GM19372 (cell line): Measurements from ENCODE around the gene CCDC120.

Experiments used
- ATAC-seq: cut with Tn5 transposase; IDR thresholded peaks from one replicate; pipeline ENCODE4 v1.9.1; 2021; ENCODE audit warnings: mild to moderate bottlenecking, low read depth, moderate library complexity; ENCODE audit not compliant: unreplicated experiment

The CCDC120 gene

GRCh38 chrX:49058794-49059193, at the start of gene CCDC120:
Gene CCDC120, plus strand, starts transcription at chrX:49058999. Its CDS starts 3,043 bp downstream, at chrX:49062042.
- no peak for ATAC-seq

GRCh38 chrX:49019050-49019449, 39.7 kb upstream of the CCDC120 start:
- ATAC-seq: no peak

DNA sequence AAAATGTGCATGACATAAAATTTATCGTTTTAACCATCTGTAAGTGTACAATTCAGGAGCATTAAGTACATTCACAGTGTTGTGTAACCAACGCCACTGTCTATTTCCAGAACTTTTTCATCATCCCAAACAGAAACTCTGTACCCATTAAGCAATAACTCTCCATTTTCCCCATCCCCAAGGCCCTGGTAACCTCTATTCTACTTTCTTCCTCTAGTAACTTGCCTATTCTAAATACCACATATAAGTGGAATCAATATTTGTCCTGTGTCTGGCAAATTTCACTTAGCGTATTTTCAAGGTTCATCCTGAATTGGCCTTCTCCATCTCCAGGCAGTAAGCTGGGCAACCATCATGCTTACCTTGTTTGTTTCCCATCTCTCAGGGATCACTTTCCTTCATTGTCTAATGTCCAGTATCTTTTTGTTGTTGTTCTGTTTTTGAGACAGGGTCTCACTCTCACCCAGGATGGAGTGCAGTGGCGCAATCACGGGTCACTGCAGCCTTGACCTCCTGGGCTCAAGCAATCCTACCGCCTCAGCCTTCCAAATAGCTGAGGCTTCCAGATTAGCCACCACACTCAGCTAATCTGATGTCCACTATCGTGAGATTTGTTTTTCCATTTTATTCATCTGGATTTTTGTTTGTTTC, 39.1 kb upstream of the CCDC120 start:
- no peak for ATAC-seq

- ATAC-seq: no peak
Measured at GRCh38 chrX:49029876-49030275, 28.9 kb upstream of the CCDC120 start.

- ATAC-seq: no peak
Measured at GRCh38 chrX:49030283-49030682, 28.5 kb upstream of the CCDC120 start.

DNA sequence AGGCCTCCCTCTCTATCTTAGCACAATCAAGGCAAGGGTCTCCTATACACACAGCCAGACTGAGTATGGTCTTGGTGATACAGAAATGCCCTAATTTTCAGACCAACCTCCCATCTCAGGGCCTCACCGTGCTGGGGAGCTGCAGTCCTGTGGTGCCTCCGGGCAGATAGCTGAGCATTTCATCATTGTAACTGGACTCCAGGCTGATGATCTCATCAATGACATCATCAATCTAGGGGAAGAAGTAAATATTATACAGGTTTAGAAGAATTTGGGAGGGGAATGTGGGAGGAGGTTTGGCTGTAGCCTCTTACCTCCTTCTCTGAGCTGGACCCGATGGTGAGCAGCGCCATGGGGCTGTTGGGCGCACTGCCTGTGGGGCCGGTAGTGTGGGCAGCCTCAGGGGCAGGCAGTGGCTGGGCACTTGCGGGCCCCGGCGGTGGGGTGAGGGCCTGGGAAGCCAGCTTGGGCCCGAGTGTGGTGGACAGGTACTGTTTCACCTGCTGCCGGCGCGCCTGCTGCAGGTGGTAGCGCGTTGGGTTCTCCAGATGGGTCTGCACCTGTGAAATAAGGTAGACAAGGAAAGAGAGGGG, 20.8 kb upstream of the CCDC120 start:
- no peak for ATAC-seq

DNA sequence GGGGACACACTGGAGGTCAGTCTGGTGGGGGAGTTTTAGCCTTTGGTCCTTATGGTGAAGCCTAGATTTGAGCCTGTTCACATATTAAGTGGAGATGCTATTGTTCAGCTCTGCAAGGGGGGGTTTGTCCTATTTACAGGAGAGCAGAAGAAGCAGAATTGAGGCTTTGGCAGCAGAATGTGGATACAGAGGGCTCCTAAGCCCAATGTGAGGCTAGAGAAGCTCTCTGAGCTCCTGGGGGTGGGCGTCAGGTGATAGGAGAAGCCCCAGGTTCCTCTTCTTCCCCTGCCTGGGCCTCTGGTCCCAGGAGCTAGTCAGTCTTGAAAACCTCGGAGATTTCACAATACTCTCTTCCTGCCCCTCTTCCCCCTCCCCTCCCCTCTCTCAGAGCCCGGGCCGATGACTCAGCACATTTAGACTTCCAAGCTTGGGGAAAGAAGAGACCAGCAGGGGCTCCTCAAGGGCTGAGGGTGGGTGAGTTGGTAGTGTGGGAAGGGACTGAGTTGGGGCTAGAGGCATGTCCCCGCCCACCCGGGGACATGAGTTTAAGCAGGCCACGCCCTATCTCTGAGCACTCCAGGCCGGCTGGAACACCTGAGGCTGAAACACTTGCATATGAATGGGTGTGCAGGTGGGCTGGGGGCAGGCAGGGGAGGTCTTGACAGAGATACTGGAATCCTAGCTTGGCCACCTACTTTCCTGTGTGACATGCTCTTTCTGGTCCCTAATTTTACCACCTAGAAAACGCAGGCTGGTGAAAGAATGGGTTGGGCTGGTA, 19.0 kb upstream of the CCDC120 start:
- no peak for ATAC-seq

GRCh38 chrX:49040376-49040955, 18.3 kb upstream of the CCDC120 start:
- no peak for ATAC-seq

GRCh38 chrX:49041744-49042580, 16.8 kb upstream of the CCDC120 start:
- ATAC-seq: no peak

DNA sequence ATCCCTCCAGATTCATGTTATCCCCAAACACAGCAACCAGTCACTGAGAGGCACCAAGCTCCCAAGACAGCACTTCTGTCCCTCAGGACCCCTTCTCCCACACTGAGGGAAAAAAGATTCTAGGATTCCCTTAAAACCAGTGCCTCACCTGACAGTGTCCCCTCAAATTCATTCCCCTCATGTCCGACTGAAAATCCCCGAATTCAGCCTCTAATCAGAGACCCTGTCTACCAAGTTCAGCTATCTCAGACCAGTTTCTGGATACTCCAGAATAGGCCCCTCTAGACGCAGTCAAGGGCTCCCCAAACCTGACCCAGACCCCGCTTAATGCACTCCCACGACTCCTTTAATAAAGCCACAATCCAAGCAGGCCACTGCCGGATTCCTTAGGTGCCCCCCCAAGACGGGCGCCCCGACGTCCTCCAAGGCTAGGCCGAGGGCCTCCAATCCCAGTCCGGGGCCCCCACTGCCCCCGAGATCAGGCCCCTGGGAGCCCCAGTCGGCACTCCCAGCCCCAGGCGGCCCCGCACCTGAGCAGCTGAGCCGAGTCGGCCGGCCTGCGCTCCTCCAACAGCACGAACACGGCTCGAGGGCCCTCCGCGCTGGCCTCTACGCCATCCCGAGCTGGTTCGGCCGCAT, 16.1 kb upstream of the CCDC120 start:
- ATAC-seq: peak; percentile 2

GRCh38 chrX:49043220-49043986, 15.4 kb upstream of the CCDC120 start, which contains the start of gene TFE3:
Gene TFE3, minus strand, starts transcription at chrX:49043357. Its CDS starts 131 bp downstream, at chrX:49043226.
- ATAC-seq: peak; percentile 94

DNA sequence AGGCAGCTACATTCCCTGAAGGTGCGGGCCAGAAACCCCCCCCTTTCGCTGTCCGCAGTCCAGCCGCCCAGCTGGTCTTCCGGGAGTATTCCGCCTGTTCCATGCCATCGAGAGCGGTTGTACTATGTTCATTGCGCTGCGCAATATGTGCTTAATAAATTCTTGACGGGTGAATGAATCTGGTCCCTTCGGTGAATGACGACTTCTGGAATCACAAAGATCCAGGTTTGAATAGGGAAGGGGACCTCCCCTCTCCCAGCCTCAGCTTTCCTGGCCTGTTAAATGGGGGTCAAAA, 14.9 kb upstream of the CCDC120 start:
- ATAC-seq: no peak

GRCh38 chrX:49053223-49054072, 5.4 kb upstream of the CCDC120 start:
- ATAC-seq: no peak

DNA sequence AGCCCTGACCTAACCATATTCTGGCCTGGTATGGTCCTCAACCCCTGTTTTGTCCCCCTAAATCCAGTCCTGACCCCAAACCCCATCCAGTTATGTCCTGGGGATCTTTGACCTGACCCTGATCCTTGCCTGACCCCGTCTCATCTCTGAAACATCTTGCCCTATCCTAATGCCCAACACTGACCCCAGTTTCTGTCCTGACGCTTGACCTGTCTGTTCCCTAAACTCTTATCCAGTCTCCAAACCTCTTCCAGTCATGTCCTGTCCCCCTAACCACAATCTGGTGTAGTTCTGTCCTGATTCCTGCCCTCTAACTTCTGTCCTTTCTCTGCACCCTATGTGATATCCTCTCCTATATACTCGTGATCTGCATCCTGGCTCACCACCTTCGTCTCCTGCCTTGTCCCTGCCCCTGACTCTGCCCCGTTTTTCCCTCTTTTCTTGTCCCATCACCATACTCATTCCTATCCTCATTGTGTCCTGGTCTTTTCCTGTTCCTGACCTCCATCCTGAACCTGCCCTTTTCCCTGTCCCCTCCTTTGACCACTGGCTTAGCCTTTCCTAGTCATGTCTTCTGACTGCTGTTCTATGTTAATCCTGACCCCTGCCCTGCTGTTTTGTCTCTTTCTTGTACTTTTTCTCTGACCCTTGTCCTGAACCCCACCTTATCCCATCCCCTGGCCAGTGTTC, 4.6 kb upstream of the CCDC120 start:
- ATAC-seq: no peak

- no peak for ATAC-seq
Measured at GRCh38 chrX:49059201-49059600, 402 bp downstream of the CCDC120 start.

- ATAC-seq: no peak
Measured at GRCh38 chrX:49059681-49060085, 884 bp downstream of the CCDC120 start.

DNA sequence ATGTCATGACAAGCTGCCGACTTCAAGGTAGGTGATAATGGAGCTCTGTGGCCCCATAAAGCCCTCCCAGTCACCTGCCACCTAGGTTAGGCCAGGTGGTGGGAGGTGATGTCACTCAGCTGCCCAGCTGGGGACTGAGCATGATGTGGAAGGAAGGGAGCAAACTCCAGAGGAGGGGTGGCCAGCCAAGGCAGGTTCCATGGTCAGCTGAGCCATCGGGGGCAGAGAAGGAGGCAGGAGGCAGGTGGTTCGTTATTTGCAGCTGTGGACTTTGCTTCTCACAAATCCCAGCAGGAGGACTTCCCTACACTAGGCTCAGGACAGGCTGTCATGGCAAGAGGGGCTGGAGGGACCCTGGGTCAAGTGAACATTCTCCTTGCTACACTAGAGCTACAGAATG, 2.1 kb downstream of the CCDC120 start:
- no peak for ATAC-seq

DNA sequence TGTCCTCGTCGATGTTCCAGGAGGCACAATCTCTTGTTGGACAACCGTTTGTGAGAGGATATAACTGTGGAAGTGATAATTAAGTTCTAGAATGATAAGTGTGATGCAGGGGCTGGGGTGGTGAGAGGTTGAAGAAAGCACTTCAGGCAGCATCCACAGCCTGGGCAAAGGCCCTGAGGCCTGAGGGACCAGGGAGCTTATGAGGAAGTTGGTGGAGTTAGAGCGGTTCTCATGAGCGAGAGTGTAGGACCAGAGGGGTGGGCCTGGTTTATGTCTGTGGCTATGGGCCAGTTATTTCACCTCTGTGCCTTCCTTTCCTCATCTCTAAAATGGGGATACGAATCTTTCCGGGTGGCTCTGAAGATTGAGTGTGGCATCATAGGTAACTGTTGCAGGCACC, 2.7 kb downstream of the CCDC120 start:
- ATAC-seq: no peak
